DMS114 treated with DMSO at 0.1 percent for 48 hours (cell line): ENCODE data around the gene FMN2.
A peak's percentile ranks its signal among the peaks of the same experiment; 100 is the strongest.

Experiments
- DNase-seq: peaks from one replicate; lab custom pipeline; 2025; ENCODE audit not compliant: unreplicated experiment; lab: John Stamatoyannopoulos, UW

The FMN2 gene

DNA sequence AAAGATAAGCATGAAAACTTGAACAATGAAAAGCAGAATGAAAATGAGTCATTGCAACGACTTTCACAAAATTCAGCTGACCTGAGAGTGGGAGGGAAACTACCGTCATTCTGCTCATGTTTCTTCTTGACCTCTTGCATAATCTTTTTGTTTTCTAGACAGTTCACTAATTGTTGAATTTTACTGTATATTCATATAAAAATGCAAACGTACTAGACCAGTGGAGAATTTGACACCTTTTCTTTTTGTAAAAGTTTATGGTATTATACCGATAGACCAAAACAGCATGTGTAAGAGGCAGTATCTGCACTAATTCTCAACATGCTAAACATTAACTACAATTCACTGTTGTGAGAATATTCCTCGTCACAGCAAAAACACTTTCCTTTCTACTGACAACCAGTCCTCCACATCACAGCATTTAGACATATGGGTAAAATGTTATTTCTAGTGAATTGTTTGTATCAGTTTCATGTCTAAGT lies 382.5 kb downstream of the FMN2 start:
- DNase-seq: no peak

DNA sequence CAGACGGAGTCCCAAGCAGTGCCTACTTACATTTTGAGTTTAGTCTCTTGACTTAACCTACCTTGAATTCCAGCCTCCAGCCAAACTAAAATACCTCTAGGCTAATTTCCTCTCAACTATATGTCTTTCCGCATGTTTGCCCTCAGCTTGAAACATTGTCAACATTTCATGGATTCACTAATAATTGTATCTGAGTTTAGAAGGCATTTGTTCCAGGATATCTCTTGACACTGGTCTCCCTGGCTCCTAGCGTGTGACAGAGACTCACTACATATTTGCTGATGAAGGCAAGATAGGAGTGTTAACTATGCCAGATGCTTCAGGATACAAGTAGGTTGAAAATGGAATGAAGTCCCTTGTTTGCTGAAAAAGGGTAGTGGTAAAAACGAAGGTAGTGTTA lies 384.1 kb downstream of the FMN2 start:
- DNase-seq: no peak

DNA sequence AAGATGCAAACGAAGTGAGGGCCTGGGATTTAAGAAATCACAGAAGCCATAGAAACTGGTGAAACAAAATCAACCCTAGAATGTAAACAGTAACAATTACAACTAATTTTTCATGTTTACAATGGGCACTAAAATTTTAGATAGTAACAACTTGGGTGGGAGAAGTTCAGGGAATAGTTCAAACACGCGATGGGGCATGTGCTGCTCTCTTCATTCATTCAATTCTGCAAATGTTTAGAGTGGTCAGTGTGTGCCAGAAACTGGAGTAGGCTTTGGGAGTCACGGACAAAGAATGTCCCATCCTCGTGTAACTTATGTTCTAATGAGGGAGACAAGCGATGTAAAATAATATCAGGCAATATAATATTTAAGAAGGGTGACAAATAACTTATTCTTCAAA lies 386.9 kb downstream of the FMN2 start:
- no peak for DNase-seq

DNA sequence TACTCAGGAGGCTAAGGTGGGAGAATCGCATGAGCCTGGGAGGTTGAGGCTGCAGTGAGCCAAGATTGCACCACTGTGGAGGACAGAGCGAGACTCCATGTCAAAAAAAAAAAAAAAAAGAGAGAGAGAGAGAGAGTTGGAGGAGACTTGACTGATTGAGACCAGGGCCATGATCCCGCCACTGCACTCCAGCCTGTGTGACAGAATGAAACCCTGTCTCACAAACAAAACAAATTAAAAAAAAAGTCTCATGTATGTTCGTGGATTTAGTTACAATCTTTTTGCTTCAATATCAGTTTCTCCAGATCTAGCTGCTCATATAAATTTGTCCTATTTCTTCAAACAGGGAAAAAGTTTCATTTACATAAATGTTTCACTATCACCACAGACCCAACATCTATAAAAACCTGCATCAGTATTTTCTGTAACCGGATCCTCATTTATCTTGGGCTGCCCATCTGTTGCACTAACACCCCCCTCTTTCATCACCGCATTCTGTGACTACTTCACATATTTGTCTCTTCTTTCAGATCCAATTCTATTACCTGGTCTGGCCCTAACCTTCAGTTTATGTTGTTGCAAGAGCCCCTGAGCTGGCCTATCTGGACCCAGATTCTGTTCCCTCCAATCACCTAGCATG lies 393.2 kb downstream of the FMN2 start:
- DNase-seq: no peak

DNA sequence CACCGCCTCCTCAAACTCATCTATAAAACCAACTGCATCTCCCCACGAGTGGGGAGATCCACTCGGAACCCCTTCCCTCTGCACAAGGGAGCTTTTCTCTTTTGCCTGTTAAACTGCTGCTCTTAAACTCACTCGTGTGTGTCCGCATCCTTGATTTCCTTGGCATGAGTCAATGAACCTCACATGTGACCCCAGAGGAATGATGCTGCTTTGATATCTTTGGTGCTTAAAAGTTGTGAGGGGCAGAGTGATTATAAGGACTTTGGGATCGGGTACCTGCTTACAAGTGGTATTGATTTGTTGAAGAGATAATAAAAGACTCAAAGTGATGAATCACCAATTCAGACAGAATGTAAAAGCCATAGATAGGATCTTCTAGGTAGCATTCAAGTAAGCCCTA lies 394.9 kb downstream of the FMN2 start:
- no peak for DNase-seq

DNA sequence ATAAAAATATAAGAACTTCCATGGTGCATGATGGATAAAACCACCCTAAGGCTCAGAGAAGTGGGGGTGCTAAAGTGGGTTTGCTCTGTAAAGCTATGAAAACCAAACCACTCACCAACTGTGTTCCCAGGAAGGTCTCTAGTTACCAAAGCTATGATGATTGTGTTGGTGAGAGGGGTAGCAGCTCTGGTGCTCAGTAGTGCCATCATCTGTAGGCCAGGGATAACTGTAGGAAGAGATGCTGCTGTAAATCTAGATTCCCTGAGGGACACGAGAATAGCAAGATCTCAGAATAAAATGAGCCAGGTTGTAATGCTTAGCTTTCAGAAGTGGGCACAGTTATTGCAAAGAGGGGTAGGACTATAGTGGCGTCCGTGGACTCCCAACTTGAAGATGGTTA lies 395.8 kb downstream of the FMN2 start:
- no peak for DNase-seq

DNA sequence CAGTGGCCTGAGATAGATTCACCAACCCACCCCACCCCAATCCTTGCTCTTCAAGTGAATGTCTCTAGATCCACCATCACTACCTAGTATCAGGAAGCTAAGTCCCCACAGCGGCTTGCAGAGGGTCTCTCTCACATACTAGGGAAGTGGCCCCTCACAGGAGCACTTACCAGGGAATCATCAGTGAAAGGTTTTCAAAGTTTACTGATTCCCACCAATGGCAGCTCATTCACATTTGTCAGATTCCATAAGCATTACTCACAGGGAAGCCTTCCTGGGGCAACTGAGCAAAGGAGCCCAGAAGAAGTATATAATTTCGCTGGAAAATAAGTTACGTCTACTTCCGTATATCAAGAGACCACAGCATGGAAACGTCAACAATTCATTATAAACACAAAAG lies 399.5 kb downstream of the FMN2 start:
- DNase-seq: no peak

DNA sequence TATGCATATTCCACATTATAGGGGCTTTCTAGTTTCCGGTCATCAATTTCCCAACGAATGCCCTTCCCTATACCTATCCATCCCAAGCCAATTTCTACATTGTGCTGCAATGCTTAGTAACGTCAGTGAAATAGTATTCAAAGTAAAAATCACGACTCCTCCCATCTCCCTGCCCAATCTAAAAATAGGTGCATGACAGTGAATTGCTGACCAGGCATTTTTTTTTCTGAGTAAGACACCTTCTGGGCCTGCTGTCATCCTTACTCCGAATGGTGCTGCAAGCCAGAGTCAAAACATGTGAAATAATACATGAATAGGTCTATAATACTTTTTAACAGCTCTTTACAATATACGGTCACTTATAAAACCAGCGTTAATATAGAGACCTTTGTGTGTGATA lies 400.1 kb downstream of the FMN2 start:
- no peak for DNase-seq

DNA sequence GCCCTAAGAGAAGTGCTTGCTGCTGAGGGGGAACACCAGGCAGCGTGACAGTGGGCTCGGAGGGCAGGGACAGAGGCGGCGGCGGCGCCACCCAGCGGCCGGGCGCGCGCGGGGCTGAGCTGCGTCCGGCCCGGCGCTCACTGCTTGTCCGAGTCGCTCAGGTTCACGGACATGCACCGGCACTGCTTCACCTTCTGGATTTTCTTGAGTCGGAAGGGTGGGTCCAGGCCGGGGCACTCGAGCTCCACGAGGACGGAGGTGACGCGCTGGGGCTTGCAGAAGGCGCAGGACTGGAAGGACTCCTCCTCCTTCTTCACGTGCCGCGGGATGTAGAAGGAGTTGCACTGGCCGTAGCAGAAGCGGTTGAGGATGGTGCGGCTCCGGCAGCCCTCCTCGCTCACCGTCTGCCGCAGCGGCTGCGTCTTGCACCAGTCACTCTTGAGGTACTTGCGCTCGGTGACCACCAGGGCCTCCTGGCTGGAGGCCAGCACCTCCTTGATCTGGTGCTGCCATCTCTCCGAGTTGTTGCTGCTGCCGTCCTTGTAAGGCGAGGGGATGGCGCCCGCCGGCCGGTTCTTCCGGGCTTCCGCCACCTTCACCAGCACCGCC lies 401.3 kb downstream of the FMN2 start:
- peak; percentile 37 for DNase-seq

DNA sequence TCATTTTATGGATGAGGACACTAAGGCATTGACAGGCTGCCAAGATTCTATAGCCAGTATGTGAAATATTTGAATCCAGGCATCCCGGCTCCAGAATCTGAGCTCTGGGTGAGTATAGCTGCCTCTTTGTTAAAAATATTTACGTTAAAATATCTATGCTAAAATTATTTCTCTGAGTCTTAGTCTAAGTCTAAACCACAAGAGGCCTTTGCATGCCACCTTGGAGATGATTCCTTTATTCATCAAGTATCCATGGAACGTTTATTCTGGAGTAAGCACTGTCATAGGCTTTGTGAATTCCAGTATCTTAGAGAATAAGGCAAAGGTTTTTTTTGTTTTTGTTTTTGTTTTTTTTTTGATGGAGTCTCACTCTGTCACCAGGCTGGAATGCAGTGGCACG lies 403.9 kb downstream of the FMN2 start:
- no peak for DNase-seq

DNA sequence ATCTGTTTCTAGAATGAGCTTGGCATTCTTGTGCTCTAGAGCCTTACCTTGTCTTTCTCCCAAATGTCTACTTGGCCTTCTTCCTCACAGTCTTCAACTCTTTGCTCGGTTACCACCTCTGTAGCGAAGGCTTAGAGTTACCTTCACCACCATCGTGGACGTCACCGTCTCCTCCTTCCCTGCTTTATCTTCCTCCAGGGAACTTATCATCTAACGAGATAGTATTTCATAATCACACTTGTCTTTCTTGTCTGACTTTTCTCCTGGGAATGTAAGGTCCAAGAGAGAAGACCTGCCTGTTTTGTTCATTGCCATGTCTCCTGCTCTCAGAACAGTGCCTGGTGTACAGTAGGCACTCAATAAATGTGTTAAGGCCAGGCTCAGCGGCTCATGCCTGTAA lies 404.7 kb downstream of the FMN2 start:
- DNase-seq: no peak

DNA sequence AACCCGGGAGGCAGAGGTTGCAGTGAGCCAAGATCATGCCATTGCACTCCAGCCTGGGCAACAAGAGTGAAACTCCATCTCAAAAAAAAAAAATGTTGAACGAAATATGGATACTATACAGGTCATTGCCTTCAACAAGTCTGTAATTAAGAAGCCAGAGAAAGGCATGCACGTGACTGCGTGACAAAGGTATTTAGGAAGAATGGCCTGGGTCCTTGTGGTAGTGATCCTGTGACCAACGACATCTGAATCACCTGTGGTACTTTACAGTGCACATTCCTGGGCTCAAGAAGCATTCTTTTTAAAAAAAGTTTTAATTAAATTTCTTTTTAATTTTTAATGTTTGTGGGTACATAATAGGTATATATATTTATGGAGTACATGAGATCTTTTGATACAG lies 405.3 kb downstream of the FMN2 start:
- DNase-seq: no peak

DNA sequence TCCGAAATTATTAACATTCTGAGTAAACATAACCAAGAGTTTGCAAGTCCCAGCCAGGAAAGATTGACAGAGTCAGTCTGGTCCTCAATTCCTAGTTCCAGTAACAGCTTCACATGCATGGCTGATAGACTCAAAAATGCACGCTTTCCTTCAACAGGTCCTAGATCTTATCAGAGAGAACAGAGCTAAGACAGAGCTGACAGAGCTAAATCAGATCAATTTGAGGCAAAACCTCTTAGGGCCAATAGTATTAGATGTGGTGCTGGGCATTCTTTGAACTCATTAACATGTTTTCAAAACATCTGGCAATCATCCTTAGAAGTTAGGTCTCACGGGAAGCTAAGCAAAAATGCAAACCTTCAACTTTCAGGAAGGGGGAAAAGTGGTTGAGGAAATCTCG lies 406.2 kb downstream of the FMN2 start:
- DNase-seq: no peak

DNA sequence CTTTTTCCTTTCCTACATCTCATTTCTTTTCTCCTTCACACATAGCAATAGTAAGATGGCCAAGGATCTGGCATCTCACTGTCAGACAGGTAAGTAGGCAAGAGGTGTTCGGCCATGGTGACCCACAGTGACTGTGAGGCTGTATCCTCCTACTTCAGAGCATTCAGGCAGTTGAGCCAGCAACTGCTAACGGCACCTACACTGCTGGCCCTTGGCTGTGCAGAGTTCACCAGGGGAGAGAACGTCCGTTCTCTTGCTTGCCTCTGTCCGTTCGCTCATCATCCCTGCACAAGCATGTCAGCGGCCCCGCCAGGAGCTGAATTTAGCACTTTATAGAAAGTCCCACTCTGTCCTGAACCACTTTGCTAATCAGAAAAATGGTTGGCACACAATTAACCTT lies 406.7 kb downstream of the FMN2 start:
- DNase-seq: no peak

DNA sequence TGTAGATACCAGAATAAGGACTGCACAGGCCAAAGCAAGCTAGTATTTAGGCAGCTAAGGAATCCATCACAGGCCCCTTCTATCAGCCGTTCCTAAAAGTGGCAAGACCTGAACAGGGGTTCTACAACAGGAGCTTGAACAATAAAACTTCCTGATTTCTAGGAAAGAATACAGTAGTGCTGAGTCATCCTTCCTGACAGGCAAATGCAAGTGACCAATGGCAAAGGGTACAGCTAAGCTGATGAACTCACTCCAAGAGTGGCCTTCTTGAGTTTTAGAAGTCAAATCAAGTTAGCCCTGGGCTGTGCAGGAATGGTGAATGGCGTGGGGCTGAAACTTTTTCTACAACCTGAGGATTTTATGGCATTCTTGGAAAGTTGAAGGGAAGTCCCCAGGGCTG lies 407.3 kb downstream of the FMN2 start:
- DNase-seq: no peak

DNA sequence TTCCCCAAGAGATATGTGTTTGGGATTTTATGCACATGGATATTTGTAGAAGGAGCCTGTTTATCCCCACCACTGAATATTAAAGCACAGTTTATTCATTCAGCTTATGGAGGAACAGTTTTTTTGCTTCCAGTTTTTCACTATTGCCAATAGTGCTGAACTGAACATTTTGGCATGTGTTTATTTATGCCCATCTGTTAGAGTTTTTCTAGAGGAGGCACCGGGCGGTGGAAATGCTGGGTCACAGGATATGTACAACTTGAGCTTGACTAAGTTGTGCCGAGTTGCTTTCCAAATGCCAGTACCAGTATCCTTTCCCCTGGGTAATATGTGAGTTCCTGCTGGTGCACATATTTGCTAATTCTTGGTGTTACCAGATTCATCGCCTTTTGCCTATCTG lies 409.0 kb downstream of the FMN2 start:
- no peak for DNase-seq

DNA sequence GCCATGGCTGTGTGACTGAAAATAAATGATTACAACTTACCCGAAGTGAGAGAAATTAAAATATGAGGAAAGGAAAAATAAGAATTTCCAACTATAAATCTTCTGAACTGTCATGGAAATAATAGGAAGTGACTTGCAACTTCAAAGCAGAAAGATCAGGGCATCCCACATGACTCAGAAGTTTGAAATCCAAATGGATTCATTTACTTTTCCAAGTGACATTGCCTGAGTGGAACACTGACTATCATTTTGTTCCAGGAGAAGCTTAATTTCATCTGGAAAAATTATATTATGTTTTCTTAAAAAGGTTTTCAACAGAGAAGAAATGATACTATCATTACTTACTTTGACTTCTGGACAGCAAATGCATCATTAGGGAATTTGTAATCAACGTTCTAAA lies 409.4 kb downstream of the FMN2 start:
- no peak for DNase-seq

DNA sequence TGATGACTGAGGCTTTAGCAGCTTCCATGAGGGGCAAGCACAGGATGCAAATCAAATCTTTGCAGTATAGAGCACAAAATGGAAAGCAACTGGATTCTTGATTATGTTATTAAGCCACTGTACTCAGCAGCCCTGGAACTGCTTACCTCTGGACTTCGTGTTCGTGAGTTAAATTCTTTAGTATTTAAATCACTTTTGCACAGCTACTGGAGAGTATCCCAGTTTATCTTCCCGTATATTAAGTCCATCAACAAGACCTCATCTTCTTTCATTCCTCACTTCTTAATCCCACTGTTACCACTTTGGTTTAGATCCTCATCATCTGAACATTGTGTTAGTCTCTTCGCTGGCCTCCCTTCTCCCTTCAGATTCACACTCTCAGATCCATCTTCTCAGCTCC lies 411.4 kb downstream of the FMN2 start:
- no peak for DNase-seq

DNA sequence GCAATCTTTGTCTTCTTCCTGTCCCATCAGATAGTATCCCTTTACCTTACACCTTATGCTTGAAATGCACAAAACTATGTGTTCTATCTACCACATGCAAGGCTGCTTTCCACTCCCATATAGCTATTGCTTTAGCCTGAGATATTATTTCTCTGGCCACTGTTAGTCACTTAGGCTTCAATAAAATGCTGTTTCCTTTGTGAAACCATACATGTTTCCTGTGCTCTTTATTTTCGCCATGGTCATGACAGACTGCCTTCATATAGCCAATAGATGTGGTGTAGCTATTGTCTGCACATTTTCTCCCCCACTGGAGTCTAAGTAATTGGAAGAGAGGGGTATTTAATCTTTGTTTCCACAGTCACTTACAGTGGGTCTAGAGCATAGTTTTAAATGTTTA lies 411.9 kb downstream of the FMN2 start:
- DNase-seq: no peak

DNA sequence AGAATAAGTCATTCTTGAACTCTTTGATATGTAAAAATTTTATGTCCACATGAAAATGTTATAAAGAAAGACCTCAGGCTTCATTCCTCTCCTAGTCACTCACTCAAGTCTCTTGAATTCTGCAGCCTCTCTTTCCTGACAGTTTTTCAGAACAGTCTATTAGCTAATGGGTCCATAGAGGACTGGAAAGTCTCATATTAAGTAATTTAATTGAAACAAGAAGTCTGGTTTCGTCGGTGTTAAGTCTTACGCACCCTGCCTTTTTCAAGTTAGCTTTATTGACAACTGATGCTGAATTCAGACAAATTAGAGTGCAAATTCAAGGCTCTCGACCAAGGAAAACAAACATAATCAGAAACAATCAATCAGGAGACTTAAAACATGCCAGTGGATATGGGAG lies 414.5 kb downstream of the FMN2 start:
- DNase-seq: no peak

DNA sequence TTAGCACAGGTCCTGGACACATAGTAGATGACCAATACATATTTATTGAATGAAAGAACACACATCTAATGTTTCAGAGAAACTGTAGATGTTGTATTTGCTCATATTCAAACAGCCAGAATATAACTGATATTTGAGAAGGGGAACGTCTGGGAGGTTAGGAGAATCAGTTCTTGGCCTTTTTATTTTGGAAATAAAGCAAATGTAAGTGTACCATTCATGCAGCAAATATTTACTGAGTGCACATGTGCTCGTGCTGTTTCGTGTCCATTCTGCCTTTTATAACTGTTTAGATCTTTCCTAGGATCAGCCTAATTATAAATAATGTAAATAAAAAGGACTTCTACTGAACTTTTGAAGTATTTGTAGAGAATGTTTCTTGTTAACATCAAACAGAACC lies 416.5 kb downstream of the FMN2 start:
- DNase-seq: no peak

DNA sequence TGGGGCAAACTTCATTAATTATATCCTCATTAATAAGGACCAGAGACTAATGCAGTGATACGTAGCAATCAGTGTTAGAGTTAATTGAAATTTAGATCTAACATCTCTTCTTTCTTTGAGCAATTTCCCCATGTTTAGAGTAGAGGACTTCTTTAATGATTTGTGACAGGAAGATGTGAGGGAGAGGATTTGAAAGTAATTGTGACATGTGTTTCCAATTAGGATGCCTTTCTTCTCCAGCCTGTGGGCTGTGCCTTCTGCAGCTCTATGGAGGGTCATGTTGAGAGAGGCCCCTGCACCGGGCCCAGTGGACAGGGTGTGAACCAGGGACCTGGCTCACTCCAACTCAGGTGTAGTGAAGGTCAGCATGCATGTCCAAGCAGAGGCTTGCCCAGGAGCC lies 417.3 kb downstream of the FMN2 start:
- DNase-seq: no peak

DNA sequence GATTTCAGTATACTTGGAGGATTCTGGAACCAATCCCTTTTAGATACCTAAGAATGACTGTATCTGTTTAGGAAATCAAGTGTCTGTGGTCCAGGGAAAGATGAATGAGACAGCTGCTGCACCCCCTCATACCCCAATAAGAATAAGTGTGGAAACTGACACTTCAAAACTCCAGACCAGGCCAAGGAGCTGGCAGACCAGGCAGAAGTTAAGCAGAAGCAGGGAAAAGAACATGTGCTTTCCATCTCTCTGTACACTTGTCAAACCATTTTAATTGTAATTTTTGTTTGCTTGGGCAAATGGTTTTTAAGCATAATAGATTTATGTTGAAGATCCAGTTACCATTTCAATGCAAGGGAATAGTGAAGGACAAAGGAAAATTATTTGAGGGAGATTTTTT lies 420.1 kb downstream of the FMN2 start:
- DNase-seq: no peak
